GM19035 (cell line): ENCODE measurements around the gene WNT5B.
"Not testable (repeated sequence)": the region's sequence is repeated elsewhere in the genome, so short reads cannot be mapped to it uniquely, and the experiment has no call there.

Experiments
- ATAC-seq: cut with Tn5 transposase; IDR thresholded peaks from one replicate; pipeline ENCODE4 v1.9.1; 2021; ENCODE audit not compliant: unreplicated experiment

WNT5B gene

DNA sequence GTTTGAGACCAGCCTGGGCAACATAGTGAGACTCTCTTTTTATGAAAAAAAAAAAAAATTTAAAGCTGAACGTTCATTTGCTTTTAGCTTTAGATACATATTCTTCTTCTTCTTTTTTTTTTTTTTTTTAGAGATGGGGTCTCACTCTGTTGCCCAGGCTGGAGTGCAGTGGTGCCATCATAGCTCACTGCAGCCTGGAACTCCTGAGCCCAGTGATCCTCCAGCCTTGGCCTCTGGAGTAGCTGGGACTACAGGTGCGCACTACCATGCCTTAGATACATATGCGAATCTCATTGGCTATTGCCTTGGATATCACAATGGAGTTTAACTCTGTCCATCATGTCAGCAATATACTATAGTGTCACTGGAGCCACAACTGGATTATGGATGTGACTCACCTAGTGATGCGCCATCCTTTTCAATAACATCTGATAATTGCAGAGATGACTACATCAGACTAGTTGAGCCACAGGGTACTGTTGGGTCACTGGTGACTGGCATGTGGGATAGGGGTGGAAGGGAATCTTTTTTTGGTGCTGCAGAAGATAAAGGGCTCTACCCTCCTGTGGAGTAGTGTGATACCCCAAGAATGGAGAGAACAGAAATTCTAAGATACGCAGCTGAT is 59.2 kb downstream of the WNT5B start:
- no peak for ATAC-seq

DNA sequence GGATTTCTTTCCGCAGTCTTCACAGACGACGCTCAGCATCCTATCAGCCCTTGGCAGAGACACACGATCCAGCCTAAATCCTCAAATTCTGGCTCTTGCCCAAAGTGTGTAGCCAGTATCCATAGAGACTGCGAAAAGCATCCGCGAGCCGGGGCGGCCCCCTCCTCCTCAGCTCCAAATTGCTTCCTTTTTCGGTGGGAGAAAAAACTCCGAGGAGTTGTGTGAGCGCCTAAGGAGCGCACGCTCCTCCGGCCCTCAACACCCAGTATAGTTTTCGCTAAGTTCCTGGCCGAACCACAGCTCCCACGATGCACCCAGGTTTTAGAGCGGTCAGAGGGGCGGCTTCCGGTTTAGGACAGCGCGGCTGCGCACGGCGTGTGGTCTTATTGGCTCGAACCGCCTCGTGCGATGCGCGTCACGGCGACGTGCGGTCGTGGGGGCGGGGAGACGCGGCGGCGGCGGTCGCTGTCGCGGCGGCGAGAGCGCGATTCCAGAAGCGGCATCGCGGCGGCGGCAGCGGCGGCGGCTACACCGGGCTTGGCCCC is 61.6 kb downstream of the WNT5B start, which contains the start of gene ADIPOR2:
Gene ADIPOR2, plus strand, starts transcription at position 493 of the 545 bp plus-strand sequence. CDS start 63,274 bp downstream, outside the sequence.
- peak; percentile 92 for ATAC-seq

DNA sequence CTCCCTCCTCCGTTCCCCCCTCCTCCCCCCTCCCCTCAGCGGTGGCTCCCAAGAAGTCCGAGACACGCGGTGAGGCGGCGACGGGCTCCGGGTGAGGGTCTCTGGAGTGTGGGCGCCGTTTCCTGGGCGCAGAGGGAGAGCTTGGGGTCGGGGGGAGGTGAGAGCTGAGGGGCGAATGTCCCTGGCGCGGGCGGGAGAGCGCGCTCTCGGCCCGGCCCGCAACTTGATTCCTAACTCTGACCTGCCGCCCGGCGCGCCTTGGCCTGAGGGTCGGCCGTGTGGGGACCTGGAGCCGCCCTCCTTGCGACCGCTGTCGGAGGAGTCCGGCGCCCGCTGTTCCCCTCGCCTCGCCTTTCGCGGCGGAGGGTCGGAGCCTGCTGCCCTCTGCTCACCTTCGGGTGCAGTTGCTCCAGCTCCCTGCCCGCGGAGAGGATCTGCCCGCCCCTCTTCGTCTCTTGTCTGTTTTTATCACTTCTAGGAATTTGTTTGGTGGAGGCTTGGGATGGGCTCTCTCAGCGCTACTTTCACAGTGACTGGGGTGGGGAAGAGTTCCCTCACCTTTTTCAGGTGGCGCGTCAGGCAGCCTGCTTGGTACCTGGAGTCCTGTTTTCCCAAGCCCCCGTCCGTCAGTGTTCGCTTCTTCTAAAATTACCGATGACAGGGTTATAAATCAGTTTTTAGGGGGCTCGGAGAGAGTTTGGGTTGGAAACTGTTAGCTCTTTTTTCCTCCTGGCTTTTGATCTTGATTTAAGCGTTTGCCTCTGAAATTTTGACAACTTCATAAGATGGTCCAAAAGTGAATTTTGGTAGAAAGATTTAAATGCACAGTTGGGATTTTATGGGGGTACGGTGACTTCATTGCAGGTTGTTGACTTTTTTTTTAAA is 62.3 kb downstream of the WNT5B start:
- ATAC-seq: peak; percentile 42

- ATAC-seq: no peak
Observed at GRCh38 chr12:1692226-1692625, 63.2 kb downstream of the WNT5B start.

- no peak for ATAC-seq
Observed at GRCh38 chr12:1692895-1693610, 64.0 kb downstream of the WNT5B start.

- ATAC-seq: not testable (repeated sequence)
Observed at GRCh38 chr12:1695097-1695496, 66.1 kb downstream of the WNT5B start.

DNA sequence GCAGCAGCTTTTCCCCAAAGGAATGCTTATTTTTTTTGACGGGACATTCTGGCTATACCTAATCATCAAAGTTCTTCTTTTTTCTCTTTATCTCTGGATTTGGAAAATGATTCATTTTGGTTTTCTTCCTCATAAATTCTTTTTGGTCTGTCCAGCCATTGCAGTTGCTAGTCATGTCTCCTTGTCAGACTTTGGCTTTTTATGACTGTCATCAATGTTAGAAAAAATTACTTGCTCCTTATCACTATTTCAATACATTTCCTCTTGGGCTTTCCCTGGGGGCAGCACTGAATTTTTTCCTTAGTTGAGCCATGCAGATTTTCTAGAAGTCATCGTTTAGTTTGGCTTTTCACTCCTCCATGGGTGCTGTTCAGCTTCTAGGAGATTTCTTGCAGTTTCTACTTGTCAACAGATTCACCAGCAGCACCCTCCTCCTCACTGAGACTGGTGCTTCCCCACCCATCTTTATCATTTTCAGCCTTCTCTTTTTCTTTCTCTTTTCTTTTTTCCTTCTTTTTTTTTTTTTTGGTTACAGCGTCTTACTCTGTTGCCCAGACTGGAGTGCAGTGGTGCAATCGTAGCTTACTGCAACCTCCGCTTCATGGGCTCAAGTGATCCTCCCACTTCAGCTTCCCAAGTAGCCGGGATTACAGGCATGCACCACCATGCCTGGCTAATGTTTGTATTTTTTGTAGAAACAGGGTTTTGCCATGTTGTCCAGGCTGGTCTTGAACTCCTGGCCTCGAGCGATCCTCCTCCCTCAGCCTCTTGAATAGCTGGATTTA is 67.0 kb downstream of the WNT5B start:
- ATAC-seq: no peak

GRCh38 chr12:1696800-1697199 is 67.8 kb downstream of the WNT5B start:
- ATAC-seq: no peak
